COR-L47 (cell line): ENCODE results near the gene INSIG1.

Experiments used
- DNase-seq: peaks from one replicate; lab custom pipeline; 2025; lab: John Stamatoyannopoulos, UW

The INSIG1 gene

DNA sequence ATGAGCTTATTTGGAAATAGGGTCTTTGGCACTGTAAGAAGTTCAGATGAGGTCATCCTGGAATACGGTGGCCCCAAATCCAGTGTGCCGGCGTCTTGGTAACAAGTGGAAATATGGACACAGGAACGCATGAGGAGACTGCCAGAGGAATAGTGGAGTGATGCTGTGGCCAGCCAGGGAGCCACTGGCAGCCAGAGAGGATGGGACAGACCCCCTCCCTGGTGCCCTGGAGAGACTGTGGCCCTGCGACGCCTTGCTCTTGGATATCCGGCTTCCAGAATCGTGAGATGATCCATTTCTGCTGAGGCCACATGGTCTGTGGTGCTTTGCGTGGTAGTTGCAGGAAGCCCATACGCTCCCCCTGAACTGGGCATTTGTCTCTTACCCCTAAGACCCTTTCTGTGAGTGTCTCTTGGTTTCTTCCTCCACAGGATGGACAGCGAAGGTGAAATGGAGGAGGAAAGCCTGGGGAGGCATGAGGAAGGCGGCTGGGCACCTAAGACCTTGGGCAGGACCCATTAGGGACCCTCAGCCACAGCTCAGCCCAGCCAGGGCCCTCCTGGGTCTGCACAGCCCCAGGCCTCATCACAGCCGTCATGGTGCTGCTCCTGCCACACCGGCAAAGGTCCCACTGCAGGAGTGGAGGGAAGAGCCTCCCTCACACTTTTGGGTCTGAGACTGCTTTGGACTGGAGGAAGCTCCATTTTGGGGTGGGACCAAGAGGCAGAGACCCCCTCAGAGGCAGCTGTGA is 53.6 kb downstream of the INSIG1 start:
- no peak for DNase-seq

DNA sequence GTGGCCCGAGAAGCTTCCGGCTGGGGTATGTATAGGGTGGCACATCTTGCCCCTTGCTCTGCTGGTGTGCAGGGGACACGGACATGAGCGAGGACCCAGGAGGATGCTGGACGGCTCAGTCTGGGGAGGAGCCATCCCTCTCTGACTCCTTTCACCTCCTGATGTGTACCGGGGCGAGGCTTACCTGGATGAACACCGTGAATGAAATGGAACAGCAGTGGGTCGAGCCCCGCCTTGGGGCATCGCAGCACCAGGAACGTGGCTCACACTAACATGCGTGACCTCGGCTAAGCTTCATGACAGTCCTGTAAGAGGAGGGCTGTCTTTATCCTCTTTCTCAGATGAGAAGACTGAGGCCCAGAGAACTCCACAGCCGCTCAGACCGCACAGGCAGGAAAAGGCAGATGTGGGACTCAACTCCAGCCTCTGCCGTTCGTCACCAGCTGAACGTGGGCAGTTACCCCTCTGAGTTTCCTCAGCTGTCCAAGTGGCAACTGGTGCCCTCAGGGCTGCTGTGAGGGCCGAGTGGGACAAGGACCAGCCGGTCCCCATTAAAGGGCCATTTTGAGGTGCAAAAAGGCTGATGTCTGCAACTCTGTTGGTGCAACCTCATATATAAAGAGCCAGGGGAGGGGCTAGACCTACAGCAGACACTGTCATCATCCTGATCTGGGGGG is 54.5 kb downstream of the INSIG1 start:
- no peak for DNase-seq

DNA sequence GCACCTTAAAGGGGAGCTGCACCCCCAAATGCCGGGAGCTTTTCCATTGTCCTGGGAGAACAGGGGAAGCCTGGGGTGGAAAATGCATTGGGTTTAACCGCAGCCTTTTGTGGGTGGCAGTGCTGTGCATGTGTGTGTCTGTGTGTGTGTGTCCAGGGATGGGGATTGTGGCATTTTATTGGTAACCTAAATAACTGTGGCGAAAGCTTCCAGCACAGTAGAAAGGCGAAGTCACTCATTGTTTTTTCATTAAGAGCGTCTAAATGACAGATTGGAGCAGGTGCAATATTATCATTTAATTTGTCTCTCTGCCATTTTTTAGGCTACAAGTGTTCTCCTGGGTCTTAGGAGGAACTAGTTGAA is 55.1 kb downstream of the INSIG1 start:
- DNase-seq, result no peak

DNA sequence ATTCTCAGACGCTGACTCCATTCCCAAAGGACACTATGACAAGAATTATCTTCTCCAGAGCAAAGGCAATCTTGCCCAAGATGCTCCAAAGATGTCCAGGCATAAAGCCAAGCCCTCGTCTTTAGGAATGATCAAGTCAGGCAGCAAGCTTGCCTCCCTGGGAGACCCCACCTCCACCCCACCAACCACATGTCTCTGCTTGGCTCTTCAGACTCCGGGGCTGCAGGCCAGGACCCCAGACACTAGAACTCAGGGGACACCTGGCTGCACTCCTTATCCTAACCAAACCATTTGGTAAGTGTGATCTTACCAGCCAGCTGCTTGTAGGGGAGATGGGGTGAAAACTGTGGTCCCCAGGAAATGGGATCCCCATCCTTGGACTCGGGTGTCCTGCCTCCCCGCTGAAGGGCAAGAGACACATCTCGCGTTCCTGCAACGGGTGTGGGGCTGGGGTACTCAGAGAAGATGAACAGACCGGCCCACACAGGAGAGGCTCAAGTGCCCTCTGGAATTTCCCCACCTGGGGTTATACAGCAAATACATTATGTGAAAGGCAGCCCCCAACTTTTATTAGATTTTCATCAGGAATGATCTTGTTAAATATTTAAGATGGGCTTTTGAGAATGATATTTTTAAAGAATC is 55.7 kb downstream of the INSIG1 start:
- DNase-seq, result no peak

GRCh38 chr7:155354371-155355048 is 56.8 kb downstream of the INSIG1 start:
- no peak for DNase-seq

DNA sequence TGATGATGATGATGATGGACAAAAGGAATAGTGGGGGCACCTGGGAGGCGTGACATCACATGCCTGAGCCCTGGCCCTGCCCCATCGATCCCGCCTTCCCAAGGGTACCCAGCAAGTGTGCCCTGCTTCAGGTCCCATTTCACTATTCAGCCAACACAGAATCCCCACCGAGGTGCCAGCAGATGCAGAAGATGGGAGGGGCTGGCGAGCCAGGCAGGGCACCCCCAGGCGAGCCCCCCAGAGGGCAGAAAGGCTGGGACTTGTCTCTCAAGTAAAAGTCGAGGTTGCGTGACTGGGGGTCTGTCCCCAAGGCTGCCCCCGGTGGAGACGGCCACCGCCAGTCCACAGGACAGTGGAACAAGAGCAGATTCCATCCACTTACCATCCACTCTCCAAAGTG is 57.5 kb downstream of the INSIG1 start:
- no peak for DNase-seq

GRCh38 chr7:155355745-155356144 is 58.1 kb downstream of the INSIG1 start:
- DNase-seq, result no peak

DNA sequence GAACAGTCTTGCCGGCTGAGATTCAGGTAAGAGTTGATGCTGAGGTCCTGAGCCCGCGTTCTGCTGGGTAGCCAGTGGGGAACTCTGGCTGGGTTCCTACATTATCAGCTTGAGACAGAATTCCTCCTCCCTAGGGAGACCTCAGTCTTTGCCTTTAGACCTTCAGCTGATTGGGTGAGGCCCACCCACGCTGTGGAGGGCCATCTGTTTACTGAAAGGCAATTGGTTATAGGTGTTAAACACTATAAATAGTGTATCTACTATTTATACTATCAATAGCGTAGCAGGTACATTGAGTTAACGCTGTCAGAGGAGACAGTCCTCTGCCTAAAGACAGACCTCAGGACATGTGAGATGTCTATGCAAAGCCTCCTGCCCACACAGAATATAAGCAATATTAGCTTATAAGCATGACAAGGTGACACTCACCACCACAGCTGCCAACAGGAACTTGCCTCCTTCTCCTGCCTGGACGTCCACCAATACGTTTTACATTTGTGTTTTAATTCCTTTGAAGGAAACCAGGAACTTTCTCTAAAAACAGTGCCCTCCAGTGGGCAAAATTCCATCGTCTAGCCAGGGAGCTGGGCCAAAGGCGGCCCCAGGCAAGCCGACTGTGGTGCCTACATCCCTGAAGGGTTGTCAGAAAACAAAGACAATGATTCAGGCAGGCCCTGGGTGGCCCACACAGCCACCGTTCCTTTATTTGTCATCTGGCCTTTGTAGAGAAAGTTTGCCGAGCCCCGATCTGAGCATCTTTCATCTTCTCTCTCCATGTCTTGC is 58.8 kb downstream of the INSIG1 start:
- peak; percentile 15 for DNase-seq

- DNase-seq, result no peak
Measured at GRCh38 chr7:155357573-155358041, 59.9 kb downstream of the INSIG1 start.

DNA sequence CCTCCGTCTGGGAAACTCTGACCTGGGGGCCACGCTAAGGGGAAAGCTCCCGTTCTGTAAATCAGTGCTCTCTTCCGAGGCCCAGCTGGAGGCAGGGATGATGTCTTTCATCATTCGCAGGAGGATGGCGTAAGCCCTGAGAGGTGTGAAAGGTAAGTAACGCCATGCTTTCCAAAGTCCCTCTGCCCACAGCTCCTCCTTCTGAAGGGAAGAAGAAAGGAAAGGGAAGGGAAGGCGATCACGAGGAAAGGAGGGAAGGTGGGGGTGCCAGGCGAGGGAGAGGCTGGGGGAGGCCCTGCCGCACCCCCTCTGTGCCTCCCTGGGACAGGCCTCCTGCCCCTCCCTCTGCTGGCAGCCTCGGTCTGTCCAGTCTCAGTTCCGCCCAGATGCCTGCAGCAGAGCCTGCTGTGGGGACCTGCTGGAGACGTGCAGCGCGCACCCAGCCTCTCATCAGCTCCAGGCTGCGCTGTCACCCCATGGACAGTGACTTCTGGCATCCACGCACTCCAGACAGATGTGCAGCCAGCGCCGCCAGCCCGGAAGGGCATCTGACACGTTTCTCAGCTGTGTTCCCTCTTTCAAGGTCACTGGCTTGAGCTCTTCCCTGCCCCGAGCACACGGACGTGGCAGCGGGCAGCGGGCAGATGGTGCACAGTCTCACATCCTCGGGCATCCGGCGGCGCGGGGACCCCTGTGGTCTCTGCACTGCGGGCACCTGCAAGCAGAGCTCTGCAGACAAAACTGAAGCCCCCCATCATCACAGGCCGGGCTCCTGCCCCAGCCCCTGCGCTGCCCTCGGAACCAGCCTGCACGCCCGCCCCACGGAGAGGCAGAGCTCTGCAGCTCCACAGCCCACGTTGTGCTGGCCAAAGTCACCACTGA is 60.6 kb downstream of the INSIG1 start:
- no peak for DNase-seq

- no peak for DNase-seq
Measured at GRCh38 chr7:155358948-155359712, 61.5 kb downstream of the INSIG1 start.
